ENCODE measurements around the gene ZNF385C. TPM values are rescaled to one million over a fixed set of nuclear protein-coding genes. Genes with fewer than 3 reads are reported as not detected.

ZNF385C gene
- polyA plus RNA-seq, 2 donors: 0.12 to 0.24 TPM

GRCh38 chr17:41989702-41990419 lies 108.4 kb downstream of the ZNF385C start:
- no peak overlapping the region for H3K27ac ChIP-seq (ENCODE audit: low read depth in 2 of 2, low read length in 1 of 2)
- H3K36me3 ChIP-seq (ENCODE audit: control insufficient read depth in 2 of 2, insufficient read depth in 2 of 2, low read length in 1 of 2): peaks cover 17 to 24% of the 10 kb centered on the region in 2 donors
- WGBS, 2 donors: 76 to 88% methylated on average over 5 of the region's 5 CpGs
- no peak overlapping the region for H3K4me3 ChIP-seq (ENCODE audit: low read depth in 1 of 2, low read length in 2 of 2)
- no peaks in the 10 kb centered on the region for H3K27me3 ChIP-seq (ENCODE audit: control insufficient read depth in 1 of 2, insufficient read depth in 2 of 2, low read length in 2 of 2)
- H3K4me1 ChIP-seq (ENCODE audit: control insufficient read depth in 2 of 2, insufficient read depth in 2 of 2, low read length in 1 of 2): no peaks in the 10 kb centered on the region
- no peaks in the 10 kb centered on the region for H3K9me3 ChIP-seq (ENCODE audit: control insufficient read depth in 2 of 2, insufficient read depth in 1 of 2, low read depth in 1 of 2, low read length in 1 of 2)

GRCh38 chr17:41988418-41988817 lies 109.9 kb downstream of the ZNF385C start:
- no peak overlapping the region for H3K4me3 ChIP-seq (ENCODE audit: low read depth in 1 of 2, low read length in 2 of 2)
- no peaks in the 10 kb centered on the region for H3K4me1 ChIP-seq (ENCODE audit: control insufficient read depth in 2 of 2, insufficient read depth in 2 of 2, low read length in 1 of 2)
- no peak overlapping the region for H3K27ac ChIP-seq (ENCODE audit: low read depth in 2 of 2, low read length in 1 of 2)
- H3K9me3 ChIP-seq (ENCODE audit: control insufficient read depth in 2 of 2, insufficient read depth in 1 of 2, low read depth in 1 of 2, low read length in 1 of 2): no peaks in the 10 kb centered on the region
- H3K27me3 ChIP-seq (ENCODE audit: control insufficient read depth in 1 of 2, insufficient read depth in 2 of 2, low read length in 2 of 2): no peaks in the 10 kb centered on the region
- peaks cover 22 to 24% of the 10 kb centered on the region in 2 donors for H3K36me3 ChIP-seq (ENCODE audit: control insufficient read depth in 2 of 2, insufficient read depth in 2 of 2, low read length in 1 of 2)
- 93 to 94% methylated on average over 2 of the region's 2 CpGs for WGBS, 2 donors

- 77 to 82% methylated on average over 3 of the region's 3 CpGs for WGBS, 2 donors
- H3K27me3 ChIP-seq (ENCODE audit: control insufficient read depth in 1 of 2, insufficient read depth in 2 of 2, low read length in 2 of 2): no peaks in the 10 kb centered on the region
- H3K4me3 ChIP-seq (ENCODE audit: low read depth in 1 of 2, low read length in 2 of 2): no peak overlapping the region
- peaks cover 21 to 24% of the 10 kb centered on the region in 2 donors for H3K36me3 ChIP-seq (ENCODE audit: control insufficient read depth in 2 of 2, insufficient read depth in 2 of 2, low read length in 1 of 2)
- no peaks in the 10 kb centered on the region for H3K9me3 ChIP-seq (ENCODE audit: control insufficient read depth in 2 of 2, insufficient read depth in 1 of 2, low read depth in 1 of 2, low read length in 1 of 2)
- no peaks in the 10 kb centered on the region for H3K4me1 ChIP-seq (ENCODE audit: control insufficient read depth in 2 of 2, insufficient read depth in 2 of 2, low read length in 1 of 2)
- H3K27ac ChIP-seq (ENCODE audit: low read depth in 2 of 2, low read length in 1 of 2): no peak overlapping the region
These were observed 110.6 kb downstream of the ZNF385C start for GRCh38 chr17:41987642-41988041.

- H3K4me1 ChIP-seq (ENCODE audit: control insufficient read depth in 2 of 2, insufficient read depth in 2 of 2, low read length in 1 of 2): no peaks in the 10 kb centered on the region
- peaks cover 19 to 24% of the 10 kb centered on the region in 2 donors for H3K36me3 ChIP-seq (ENCODE audit: control insufficient read depth in 2 of 2, insufficient read depth in 2 of 2, low read length in 1 of 2)
- H3K9me3 ChIP-seq (ENCODE audit: control insufficient read depth in 2 of 2, insufficient read depth in 1 of 2, low read depth in 1 of 2, low read length in 1 of 2): no peaks in the 10 kb centered on the region
- no peak overlapping the region for H3K4me3 ChIP-seq (ENCODE audit: low read depth in 1 of 2, low read length in 2 of 2)
- H3K27ac ChIP-seq (ENCODE audit: low read depth in 2 of 2, low read length in 1 of 2): no peak overlapping the region
- H3K27me3 ChIP-seq (ENCODE audit: control insufficient read depth in 1 of 2, insufficient read depth in 2 of 2, low read length in 2 of 2): no peaks in the 10 kb centered on the region
- 85 to 89% methylated on average over 1 of the region's 1 CpG for WGBS, 2 donors
These were observed 111.6 kb downstream of the ZNF385C start for GRCh38 chr17:41986634-41987033.

- Histone ChIP-seq H3K4me3 (ENCODE audit: low read depth in 1 of 2, low read length in 2 of 2) (no peak overlapping the region), H3K4me1 (ENCODE audit: control insufficient read depth in 2 of 2, insufficient read depth in 2 of 2, low read length in 1 of 2) (no peaks in the 10 kb centered on the region), H3K36me3 (ENCODE audit: control insufficient read depth in 2 of 2, insufficient read depth in 2 of 2, low read length in 1 of 2) (peaks cover 23 to 24% of the 10 kb centered on the region in 2 donors), H3K9me3 (ENCODE audit: control insufficient read depth in 2 of 2, insufficient read depth in 1 of 2, low read depth in 1 of 2, low read length in 1 of 2) (no peaks in the 10 kb centered on the region), H3K27me3 (ENCODE audit: control insufficient read depth in 1 of 2, insufficient read depth in 2 of 2, low read length in 2 of 2) (no peaks in the 10 kb centered on the region), H3K27ac (ENCODE audit: low read depth in 2 of 2, low read length in 1 of 2) (no peak overlapping the region)
- 91 to 96% methylated on average over 8 of the region's 8 CpGs for WGBS, 2 donors
These were observed 112.4 kb downstream of the ZNF385C start for GRCh38 chr17:41985919-41986318.

- Histone ChIP-seq H3K27ac (ENCODE audit: low read depth in 2 of 2, low read length in 1 of 2) (no peak overlapping the region), H3K4me3 (ENCODE audit: low read depth in 1 of 2, low read length in 2 of 2) (no peak overlapping the region), H3K9me3 (ENCODE audit: control insufficient read depth in 2 of 2, insufficient read depth in 1 of 2, low read depth in 1 of 2, low read length in 1 of 2) (no peaks in the 10 kb centered on the region), H3K4me1 (ENCODE audit: control insufficient read depth in 2 of 2, insufficient read depth in 2 of 2, low read length in 1 of 2) (no peaks in the 10 kb centered on the region), H3K36me3 (ENCODE audit: control insufficient read depth in 2 of 2, insufficient read depth in 2 of 2, low read length in 1 of 2) (peaks cover 17 to 21% of the 10 kb centered on the region in 2 donors), H3K27me3 (ENCODE audit: control insufficient read depth in 1 of 2, insufficient read depth in 2 of 2, low read length in 2 of 2) (no peaks in the 10 kb centered on the region)
- WGBS, 2 donors: 93 to 97% methylated on average over 8 of the region's 8 CpGs
These were observed 113.8 kb downstream of the ZNF385C start for GRCh38 chr17:41984454-41984853.

GRCh38 chr17:41982026-41982760 lies 116.1 kb downstream of the ZNF385C start:
- Histone ChIP-seq H3K27me3 (ENCODE audit: control insufficient read depth in 1 of 2, insufficient read depth in 2 of 2, low read length in 2 of 2) (no peaks in the 10 kb centered on the region), H3K4me1 (ENCODE audit: control insufficient read depth in 2 of 2, insufficient read depth in 2 of 2, low read length in 1 of 2) (peaks cover 2 to 4% of the 10 kb centered on the region in 2 donors), H3K9me3 (ENCODE audit: control insufficient read depth in 2 of 2, insufficient read depth in 1 of 2, low read depth in 1 of 2, low read length in 1 of 2) (no peaks in the 10 kb centered on the region), H3K27ac (ENCODE audit: low read depth in 2 of 2, low read length in 1 of 2) (peak overlapping the region; percentile 1 to 54), H3K4me3 (ENCODE audit: low read depth in 1 of 2, low read length in 2 of 2) (no peak overlapping the region), H3K36me3 (ENCODE audit: control insufficient read depth in 2 of 2, insufficient read depth in 2 of 2, low read length in 1 of 2) (peaks cover 7 to 18% of the 10 kb centered on the region in 2 donors)
- 55 to 67% methylated on average over 14 of the region's 14 CpGs for WGBS, 2 donors

GRCh38 chr17:41977991-41978390 lies 120.3 kb downstream of the ZNF385C start:
- Histone ChIP-seq H3K4me3 (ENCODE audit: low read depth in 1 of 2, low read length in 2 of 2) (no peak overlapping the region), H3K36me3 (ENCODE audit: control insufficient read depth in 2 of 2, insufficient read depth in 2 of 2, low read length in 1 of 2) (peaks cover 16 to 40% of the 10 kb centered on the region in 2 donors), H3K27ac (ENCODE audit: low read depth in 2 of 2, low read length in 1 of 2) (peak overlapping the region; percentile 41 to 79), H3K4me1 (ENCODE audit: control insufficient read depth in 2 of 2, insufficient read depth in 2 of 2, low read length in 1 of 2) (peaks cover 18 to 34% of the 10 kb centered on the region in 2 donors), H3K9me3 (ENCODE audit: control insufficient read depth in 2 of 2, insufficient read depth in 1 of 2, low read depth in 1 of 2, low read length in 1 of 2) (no peaks in the 10 kb centered on the region), H3K27me3 (ENCODE audit: control insufficient read depth in 1 of 2, insufficient read depth in 2 of 2, low read length in 2 of 2) (no peaks in the 10 kb centered on the region)
- WGBS, 2 donors: 43 to 72% methylated on average over 4 of the region's 4 CpGs

GRCh38 chr17:41976142-41976768 lies 122.0 kb downstream of the ZNF385C start:
- H3K4me3 ChIP-seq (ENCODE audit: low read depth in 1 of 2, low read length in 2 of 2): no peak overlapping the region
- no peaks in the 10 kb centered on the region for H3K9me3 ChIP-seq (ENCODE audit: control insufficient read depth in 2 of 2, insufficient read depth in 1 of 2, low read depth in 1 of 2, low read length in 1 of 2)
- WGBS, 2 donors: 41 to 50% methylated on average over 11 of the region's 11 CpGs
- H3K27ac ChIP-seq (ENCODE audit: low read depth in 2 of 2, low read length in 1 of 2): peak overlapping the region; percentile 68 to 90
- H3K36me3 ChIP-seq (ENCODE audit: control insufficient read depth in 2 of 2, insufficient read depth in 2 of 2, low read length in 1 of 2): peaks cover 16 to 49% of the 10 kb centered on the region in 2 donors
- no peaks in the 10 kb centered on the region for H3K27me3 ChIP-seq (ENCODE audit: control insufficient read depth in 1 of 2, insufficient read depth in 2 of 2, low read length in 2 of 2)
- H3K4me1 ChIP-seq (ENCODE audit: control insufficient read depth in 2 of 2, insufficient read depth in 2 of 2, low read length in 1 of 2): peaks cover 18 to 40% of the 10 kb centered on the region in 2 donors

Measured in esophagus (tissue), 2 donors.